ENCODE measurements around the gene GH1.
"Not testable (repeated sequence)": the region's sequence is repeated elsewhere in the genome, so short reads cannot be mapped to it uniquely, and the experiment has no call there.

Gene GH1

DNA sequence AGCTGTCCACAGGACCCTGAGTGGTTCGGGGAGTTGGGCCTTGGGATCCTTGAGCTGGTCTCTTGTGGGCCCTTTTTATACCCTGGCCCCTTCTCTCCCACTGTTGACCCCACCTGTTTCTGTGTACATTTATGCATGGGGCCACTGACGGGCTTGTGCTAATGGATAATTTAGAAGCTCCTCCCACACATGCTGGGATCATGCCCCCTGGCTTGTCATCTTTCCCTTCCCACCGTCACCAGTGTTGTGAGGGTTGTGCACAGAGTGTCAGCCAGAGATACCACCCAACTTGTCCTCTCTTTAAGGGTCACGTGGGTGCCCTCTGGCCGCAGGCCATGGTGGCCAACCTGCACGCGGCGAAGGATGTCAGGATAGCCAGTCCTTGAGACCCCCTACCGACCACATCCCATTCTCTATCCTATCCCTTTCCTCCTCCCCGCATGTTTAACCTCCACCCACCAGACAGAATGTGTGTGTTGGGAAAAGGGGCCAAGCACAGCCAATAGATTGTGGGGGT is at the start of gene GH1:
TSS of gene GH1 (minus strand) at position 51 of the 517 bp plus-strand sequence. CDS start 63 bp downstream, outside the sequence.
- in situ Hi-C loops (cut with MboI; ENCODE audit: low pct_unique_long_range_greater_than_20kb, low sequenced_read_pairs, unreplicated experiment): loop anchor here (10.0 to 25.0 kb wide), 3 partner anchors 96 to 368 kb away; partner anchors contain the start of gene ERN1
- not testable (repeated sequence) for DNase-seq (ENCODE audit: low spot score)

DNA sequence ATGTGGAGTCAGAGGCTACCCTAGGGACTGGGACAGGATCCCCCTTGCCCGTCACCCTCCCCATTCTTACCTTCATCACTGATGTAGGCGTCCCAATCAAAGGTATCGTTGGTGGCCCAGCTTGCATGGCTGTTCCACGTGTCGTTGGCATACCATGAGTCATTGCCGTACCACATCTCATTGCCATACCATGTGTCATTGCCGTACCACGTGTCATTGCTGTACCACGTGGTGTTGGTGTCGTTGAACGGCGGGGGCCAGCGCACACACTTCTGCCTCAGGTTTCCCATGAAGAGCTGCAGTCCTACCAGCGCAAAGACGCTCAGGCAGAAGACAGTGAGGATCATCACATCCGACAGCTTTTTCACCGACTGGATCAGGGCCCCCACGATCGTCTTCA is 49.3 kb upstream of the GH1 start:
- TF ChIP-seq, protein P1, sequence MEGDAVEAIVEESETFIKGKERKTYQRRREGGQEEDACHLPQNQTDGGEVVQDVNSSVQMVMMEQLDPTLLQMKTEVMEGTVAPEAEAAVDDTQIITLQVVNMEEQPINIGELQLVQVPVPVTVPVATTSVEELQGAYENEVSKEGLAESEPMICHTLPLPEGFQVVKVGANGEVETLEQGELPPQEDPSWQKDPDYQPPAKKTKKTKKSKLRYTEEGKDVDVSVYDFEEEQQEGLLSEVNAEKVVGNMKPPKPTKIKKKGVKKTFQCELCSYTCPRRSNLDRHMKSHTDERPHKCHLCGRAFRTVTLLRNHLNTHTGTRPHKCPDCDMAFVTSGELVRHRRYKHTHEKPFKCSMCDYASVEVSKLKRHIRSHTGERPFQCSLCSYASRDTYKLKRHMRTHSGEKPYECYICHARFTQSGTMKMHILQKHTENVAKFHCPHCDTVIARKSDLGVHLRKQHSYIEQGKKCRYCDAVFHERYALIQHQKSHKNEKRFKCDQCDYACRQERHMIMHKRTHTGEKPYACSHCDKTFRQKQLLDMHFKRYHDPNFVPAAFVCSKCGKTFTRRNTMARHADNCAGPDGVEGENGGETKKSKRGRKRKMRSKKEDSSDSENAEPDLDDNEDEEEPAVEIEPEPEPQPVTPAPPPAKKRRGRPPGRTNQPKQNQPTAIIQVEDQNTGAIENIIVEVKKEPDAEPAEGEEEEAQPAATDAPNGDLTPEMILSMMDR (IDR thresholded peaks at IDR 0.05; ENCODE audit: extremely low read depth, insufficient read depth, missing control alignments): no peak
- DNase-seq (ENCODE audit: low spot score): no peak
- in situ Hi-C loops (cut with MboI; ENCODE audit: low pct_unique_long_range_greater_than_20kb, low sequenced_read_pairs, unreplicated experiment): no loop called here

DNA sequence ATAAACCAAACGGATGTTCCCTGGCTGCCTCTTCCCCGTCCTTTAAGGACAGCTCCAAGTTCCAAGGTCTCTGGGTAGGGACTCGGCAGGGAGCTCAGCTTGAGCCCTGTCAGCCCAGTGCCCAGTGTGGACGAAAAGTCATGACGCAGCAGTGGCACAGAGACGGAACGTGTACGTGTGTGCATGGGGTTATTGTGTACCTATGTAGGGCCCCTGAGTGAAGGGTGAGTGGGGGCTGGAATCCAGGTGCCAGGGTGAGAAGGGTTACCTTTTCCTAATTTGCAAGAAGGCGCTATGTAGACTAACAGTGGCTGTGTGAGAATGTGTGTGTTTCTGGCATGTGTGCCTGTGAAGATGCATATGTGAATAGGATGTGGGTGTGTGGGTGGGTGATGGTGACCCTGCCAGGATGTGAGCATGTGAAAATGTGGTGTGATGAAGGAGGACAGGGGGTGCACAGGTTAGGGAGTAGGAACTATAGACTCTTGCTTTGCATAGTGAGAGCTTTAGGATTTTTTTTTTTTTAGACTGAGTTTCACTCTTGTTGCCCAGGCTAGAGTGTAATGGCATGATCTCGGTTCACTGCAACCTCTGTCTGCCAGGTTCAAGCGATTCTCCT is 48.1 kb upstream of the GH1 start:
- TF ChIP-seq, protein P1 (IDR thresholded peaks at IDR 0.05; ENCODE audit: extremely low read depth, insufficient read depth, missing control alignments): no peak
- DNase-seq (ENCODE audit: low spot score): peak; percentile 54
- in situ Hi-C loops (cut with MboI; ENCODE audit: low pct_unique_long_range_greater_than_20kb, low sequenced_read_pairs, unreplicated experiment): no loop called here

DNA sequence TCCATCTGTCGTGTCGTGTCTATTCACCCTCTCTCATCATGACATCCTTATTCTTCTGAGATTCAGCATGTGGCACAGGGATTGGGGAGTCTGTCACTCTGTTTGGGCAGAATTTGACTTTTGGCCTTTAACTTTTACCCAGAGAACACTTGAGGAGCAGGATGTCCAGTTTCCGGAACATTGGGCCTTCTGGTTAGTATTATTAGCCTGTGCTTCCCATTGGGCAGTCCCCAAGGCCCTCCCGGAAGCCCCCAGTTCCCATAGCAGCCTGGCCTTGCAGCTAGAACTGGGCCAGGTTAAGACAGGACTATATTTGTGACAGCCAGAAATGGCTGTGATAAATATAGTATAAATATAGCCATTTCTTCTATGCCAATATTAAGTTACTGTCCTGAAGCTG is 44.5 kb upstream of the GH1 start:
- in situ Hi-C loops (cut with MboI; ENCODE audit: low pct_unique_long_range_greater_than_20kb, low sequenced_read_pairs, unreplicated experiment): no loop called here
- TF ChIP-seq, protein P1 (IDR thresholded peaks at IDR 0.05; ENCODE audit: extremely low read depth, insufficient read depth, missing control alignments): no peak
- DNase-seq (ENCODE audit: low spot score): no peak

DNA sequence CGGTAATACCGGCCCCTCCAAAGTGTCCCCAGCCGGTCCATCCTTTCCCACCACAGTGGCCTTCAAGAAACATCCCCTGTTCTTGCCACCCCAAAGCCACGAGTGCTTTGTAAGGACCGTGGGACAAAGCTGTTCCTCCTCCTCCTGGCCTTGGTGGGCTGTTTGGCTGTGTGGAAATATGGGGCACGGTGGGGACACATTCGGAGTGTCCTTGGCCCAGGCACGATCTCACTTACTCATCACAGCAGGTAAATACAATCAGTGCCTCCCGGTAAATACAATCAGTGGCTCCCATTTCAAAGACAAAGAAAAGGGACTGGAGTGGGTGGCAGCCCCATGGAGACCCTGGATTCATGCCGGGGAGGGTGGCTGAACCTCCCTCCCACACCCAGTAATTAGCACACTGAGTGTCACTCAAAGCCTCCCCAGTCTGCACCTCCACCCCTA is 43.7 kb upstream of the GH1 start:
- in situ Hi-C loops (cut with MboI; ENCODE audit: low pct_unique_long_range_greater_than_20kb, low sequenced_read_pairs, unreplicated experiment): no loop called here
- TF ChIP-seq, protein P1 (IDR thresholded peaks at IDR 0.05; ENCODE audit: extremely low read depth, insufficient read depth, missing control alignments): no peak
- no peak for DNase-seq (ENCODE audit: low spot score)

DNA sequence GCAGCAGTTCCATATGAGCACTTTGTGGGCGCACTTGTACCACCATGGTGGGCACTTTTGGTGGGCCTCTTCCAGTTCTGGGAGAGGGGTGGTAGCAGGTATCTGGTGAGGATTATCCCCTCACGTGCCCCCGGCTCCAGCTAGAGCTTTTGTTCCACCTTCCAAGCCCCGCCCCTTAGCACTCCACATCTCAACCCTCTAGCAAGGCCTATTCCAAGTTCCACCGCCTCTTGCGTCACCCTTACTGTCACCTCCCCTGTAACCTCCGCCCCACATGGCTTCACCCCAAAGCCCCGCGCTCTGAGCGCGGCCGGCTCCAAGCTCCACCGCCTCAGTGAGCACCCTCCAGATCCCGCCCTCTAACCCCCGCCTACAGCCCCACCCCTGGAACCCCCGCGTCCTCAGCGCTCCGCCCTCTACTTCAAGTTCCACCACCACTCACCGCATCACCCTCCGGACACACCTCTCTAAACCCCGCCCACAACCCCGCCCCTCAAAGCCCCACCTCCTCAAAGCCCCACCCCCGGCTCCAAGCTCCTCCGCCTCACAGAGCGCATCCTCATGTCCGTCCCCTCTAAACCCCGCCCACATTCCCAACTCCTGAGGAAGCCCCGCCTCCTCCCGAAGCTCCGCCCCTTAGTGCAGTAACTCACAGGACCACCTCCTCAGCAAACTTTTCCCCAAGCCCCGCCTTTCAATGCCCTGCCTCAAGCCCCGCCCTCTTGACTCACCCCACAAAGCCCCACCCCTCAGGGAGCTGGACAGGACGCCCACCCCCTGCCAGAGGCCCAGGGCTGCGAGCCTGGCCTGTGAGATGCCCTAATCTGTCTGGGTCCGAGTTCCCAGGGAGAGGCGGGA is 42.9 kb upstream of the GH1 start:
- DNase-seq (ENCODE audit: low spot score): peak; percentile 64
- TF ChIP-seq, protein P1 (IDR thresholded peaks at IDR 0.05; ENCODE audit: extremely low read depth, insufficient read depth, missing control alignments): no peak
- in situ Hi-C loops (cut with MboI; ENCODE audit: low pct_unique_long_range_greater_than_20kb, low sequenced_read_pairs, unreplicated experiment): no loop called here

DNA sequence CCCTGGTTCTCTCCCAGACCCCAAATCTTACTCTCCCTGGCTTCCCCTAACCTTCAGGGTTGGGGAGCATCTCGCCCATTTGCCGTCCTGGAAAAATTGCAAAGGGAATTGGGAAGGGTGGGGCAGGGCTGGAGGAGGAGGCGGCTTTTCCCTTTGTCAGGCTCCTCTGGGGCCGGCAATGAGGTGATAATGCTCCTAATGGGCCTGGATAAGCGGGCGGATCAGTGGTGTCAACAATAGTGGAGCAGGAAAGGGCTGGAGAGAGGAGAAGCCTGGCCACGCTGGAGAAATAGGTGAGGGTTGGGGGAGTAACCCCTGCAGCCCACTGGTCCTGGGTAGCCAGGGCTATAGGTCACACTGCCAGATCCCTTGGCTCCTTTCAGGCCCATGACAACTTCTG is 41.8 kb upstream of the GH1 start:
- TF ChIP-seq, protein P1 (IDR thresholded peaks at IDR 0.05; ENCODE audit: extremely low read depth, insufficient read depth, missing control alignments): no peak
- in situ Hi-C loops (cut with MboI; ENCODE audit: low pct_unique_long_range_greater_than_20kb, low sequenced_read_pairs, unreplicated experiment): no loop called here
- DNase-seq (ENCODE audit: low spot score): no peak

Measured in GM13977 (cell line).